GM19397 (cell line): ENCODE results near the gene PNPLA5.
"Not testable (repeated sequence)": the region's sequence is repeated elsewhere in the genome, so short reads cannot be mapped to it uniquely, and the experiment has no call there.

Source experiments
- ATAC-seq: cut with Tn5 transposase; IDR thresholded peaks from one replicate; pipeline ENCODE4 v1.9.1; 2021; ENCODE audit warnings: mild to moderate bottlenecking, moderate library complexity; ENCODE audit not compliant: unreplicated experiment

PNPLA5 gene

DNA sequence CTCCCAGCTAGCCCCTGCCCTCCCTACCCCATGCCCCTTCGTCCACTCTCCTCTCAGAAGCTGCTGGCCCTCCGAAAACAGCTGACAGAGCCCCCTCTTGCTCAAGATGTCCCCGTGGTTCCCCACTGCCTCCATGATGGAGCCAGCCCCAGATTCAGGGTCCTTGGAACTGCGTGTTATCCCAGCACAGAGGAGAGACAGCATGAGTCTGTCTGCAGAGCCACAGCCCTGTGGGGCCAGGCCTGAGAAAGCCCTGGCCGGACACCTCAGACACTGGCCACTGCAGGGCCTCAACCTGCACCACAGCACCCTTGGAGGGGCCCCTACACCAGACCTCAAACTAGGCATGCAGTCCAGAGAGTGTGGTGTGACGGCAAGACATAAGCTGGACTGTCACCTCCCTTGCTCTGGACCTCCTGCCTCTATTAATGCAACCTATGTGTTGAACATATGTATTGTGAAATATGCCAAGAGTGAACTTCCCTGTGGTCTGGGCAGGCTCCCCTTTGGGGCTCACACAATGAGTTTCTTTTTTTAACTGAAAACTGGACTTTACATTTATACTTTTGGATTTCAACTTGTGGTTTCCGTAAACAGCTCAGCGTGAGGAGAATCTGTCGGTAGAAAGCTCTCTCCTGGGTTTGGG lies 9.6 kb downstream of the PNPLA5 start:
- ATAC-seq = no peak

DNA sequence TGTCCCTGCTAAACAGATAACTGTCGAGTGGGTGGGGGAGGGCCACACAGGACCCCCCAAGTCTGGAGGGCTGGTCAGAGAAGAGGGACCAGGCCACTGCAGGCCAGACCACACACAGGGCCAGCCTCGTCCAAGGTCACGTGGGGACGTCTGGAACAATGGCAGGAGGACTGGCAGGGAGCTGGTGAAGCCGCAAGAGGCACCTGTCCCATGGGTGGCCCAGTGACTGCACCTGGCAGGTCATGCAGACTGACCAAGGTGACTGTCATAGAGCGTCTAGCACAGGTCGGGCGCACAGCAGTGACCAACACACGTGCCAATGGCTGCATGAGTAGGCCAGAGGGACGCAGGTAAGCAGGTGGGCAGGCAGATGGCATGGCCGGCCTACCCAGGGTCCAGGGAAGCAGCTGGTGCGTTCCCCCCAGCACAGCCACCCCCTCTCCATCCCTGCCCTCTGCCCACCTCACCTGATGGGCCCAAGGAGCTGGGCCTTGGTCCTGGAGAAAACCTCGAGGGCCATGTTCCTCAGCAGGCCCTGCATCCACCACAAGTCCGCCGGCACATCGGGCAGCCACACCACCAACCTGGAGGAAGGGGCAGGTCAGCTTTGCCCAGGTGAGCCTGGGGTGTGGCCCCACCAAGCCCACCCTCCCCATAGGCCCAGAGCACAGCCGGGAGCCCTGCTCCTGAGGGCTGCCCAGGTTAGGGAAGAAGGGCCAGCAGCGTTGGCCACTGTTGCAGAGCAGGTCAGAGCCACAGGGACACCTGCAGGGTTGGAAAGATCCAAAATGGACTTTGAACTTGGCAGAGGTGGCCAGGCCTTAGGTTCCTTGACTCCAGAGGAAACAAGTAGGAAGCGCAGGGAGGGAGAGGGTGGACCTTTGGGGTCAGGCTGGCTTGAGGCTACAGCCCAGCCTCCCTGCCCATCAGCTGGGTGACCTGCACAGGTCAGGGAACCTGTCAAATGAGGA lies 10.4 kb downstream of the PNPLA5 start:
- no peak for ATAC-seq

DNA sequence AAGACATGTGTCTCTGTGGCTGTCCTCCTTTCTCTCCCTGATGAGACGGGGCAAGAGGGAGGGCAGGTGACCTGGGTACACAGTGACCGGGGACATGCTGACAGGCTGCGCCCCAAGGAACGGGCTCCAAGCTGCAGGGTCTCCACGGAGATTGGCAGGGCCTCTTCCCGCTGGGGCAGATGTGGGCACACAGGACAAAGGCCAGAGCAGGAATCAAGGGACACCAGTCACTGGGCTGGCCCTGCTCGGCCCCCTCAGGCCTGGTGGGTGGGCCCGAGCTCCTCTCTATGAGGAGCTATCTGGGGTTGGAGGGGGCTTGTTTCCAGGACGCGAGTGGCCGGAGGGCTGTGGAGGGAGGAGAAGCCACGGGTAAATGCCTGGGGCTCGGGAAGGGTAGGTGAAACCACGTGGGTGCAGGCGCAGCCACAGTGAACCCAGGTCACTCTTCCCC lies 11.2 kb downstream of the PNPLA5 start:
- ATAC-seq = no peak

DNA sequence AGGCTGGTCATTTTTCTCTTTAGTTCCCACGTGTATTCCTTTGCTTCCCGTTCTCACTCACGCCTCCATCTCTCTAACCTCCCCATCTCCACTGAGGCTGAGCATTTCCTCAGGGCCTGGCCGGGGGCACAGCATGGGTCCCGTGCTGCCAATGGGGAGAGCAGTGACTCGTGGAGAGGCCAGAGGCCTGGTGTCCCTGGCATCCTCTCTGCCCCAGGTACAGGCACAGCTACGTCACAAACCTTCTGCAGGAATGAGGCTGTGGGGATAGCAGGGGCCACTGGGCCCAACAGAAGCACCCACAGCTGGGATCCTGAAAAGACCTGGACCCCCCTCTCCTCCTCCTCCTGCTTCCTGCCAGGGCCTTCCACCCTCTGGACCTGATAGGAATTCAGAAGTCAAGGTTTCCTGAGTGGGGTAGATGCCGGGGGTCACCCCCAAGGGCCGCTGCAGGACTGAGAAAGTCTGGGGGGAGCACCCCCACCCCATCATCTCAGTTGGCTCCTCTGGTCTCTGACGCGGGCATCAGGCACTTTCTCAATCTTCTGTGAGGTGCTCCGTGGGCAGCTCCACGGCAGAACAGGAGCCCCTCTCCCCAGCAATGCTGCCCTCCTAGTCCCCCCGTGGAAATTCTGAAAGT lies 11.8 kb downstream of the PNPLA5 start:
- no peak for ATAC-seq

DNA sequence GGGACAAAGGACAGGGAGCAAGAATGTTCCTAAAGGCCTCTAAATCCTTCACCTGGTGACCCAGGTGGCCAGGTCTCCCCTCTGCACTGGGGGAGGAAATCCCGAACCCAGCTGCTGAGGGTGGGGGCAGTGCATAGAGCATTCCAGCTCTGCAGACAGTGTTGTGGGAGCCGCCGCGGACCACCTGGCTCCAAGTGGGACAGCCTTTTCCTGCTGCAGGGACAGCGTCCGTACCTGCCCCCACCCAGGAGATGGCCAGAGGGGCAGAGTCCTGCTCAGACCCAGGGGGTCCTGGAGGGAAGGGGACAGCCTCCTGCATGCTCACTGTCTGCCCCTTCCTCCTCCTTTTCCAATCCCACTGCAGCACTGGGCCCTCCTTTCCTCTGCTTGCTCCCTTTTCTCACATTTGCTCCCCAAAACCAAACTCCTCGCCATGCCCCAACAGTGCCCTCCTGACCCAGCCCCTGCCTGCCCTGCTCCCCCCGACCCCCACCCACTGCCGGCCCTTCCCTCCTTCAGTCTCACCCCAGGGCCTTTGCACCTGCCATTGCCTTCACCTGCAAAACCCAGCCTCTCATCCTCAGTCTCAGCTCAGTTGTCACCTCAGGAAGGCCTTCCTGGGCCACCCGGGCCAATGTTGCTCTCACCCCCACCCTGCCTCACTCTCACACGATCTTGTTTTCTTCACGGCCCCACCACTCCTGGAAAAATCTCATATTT lies 12.8 kb downstream of the PNPLA5 start:
- no peak for ATAC-seq

DNA sequence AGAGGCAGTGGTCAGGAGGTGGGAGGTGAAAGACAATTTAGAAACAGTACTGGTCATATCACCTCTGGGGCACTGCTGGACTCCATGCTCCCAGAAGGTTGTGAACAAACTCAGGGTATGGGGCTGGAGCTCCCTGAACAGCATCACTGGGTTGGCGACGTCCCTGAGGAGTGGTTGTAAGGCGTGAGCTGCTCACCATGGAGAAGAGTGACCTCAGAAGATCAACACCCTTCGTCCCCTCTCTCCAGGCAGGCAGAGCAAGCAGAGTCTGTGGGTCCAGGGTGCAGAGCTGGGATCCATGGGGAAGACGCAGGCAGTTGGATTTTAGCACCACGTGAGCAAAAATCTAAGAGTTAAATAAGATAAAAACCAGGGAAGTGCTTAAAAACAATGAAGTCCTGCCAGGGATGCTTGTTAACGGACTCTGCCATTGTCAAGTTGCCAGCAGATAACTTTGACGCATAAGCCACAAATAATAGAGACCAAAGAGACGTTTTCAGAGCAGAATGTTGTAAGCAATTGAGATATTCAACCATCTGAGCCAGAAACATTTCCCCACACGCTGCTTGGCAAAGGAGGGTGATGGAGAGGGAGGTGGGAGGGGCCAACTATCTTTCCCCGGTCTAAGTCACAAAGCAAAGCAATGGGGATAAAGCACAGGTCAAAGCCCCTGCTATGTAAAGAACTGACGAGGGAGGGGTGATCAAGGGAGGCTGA lies 13.6 kb downstream of the PNPLA5 start:
- no peak for ATAC-seq

DNA sequence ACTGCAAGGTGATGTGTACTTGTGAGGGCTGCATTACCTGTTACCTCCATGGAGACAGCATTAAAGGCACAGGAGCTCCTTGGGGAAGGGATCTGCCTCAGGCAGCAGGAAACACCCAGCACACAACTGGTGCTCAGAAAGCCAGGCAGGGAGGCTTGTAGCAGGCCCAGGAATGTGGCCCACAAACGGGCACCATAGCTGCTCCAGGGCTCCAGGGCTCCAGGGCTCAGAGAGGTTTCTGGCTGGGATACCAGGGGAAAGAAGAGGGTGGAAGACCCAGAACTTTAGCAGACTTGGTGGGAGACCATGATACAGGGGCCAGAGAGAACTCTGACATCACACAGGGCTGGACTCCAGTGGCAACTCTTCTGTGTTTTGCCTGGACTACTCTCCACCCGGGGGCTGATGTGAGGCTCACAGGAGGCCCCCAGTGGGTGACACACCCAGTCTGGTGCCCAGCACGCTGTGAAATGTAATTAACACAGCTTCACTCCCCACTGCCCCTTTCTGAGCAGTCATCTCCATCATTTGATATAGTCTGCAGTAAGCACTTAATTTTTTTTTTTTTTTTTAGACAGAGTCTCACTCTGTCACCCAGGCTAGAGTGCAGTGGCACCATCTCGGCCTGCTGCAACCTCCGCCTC lies 14.8 kb downstream of the PNPLA5 start:
- no peak for ATAC-seq

DNA sequence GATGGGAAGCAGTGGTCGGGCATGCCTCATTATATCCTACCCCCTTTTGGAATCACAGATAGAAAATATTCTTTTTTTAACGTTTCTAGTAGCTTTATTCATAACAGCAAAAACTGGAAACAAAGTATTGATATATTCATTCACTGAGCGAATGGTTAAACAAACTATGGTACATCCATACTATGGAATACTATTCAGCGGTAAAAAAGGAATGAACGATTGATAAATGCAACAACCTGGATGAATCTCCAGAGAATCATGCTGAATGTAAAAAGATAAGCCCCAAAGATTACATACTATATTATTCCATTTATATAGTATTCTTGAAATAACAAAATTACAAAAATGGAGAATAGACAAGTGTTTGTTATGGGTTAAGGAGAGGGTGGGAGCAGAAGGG lies 22.0 kb downstream of the PNPLA5 start:
- no peak for ATAC-seq

DNA sequence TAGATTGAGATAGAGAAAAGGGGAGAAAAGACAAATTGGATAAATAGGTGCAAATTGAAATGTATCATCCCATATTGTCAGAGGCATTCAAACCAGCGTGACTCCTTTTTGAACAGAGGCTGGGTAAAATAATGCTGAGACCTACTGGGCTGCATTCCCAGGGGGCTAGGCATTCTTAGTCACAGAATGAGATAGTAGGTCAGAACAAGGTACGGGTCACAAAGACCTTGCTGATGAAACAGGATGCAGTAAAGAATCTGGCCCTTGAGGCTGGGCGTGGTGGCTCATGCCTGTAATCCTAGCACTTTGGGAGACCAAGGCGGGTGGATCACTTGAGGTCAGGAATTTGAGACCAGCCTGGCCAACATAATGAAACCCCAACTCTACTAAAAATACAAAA lies 22.8 kb downstream of the PNPLA5 start:
- not testable (repeated sequence) for ATAC-seq

DNA sequence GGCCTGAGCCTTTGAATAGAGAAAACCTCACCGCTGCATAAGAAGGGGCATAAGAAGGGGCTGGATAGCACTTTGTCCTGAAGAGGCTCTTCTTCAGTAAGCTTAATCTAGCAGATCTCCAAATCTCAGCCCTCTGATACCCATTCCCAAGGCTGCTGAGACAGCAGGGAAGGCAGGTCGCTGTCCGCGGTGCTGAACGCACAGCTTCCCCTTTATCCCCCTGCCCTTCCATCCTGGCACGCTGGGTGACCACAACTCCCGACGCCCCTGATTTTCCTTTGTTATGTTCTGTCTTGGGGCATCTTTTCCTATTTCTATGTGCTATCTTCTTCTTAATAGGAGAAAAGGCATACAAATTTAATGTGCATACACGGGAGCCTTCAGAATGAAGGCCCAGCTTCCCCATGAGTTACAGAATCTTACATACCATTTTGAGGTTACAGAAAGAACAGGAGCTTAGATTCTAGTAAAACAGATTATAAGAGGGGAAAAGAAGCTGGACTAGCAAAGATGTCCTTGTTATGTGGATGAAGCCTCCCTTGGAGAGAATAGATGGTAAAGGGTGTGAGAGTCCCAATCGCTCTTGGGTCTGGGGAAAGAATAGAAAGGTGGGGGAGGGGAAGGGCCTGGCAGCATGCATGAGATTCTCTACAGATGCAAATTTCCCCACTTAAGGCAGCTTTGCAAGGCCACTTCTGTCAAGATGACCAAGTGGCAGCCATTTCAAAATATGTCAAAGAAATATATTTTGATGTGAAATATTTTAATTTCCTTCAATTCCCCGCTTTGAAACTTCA lies 23.8 kb downstream of the PNPLA5 start:
- no peak for ATAC-seq

DNA sequence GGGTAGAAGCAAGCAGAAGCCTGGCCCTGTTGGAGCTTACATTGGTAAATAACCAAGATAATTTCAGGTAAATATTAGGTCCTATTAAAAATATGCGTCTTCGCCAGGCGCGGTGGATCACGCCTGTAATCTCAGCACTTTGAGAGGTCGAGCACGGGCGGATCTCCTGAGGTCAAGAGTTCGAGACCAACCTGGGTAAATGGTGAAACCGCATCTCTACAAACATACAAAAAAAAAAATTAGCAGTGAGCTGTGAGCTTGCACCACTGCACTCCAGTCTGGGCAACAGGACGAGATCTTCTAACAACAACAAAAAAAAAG lies 29.0 kb downstream of the PNPLA5 start:
- ATAC-seq = no peak

DNA sequence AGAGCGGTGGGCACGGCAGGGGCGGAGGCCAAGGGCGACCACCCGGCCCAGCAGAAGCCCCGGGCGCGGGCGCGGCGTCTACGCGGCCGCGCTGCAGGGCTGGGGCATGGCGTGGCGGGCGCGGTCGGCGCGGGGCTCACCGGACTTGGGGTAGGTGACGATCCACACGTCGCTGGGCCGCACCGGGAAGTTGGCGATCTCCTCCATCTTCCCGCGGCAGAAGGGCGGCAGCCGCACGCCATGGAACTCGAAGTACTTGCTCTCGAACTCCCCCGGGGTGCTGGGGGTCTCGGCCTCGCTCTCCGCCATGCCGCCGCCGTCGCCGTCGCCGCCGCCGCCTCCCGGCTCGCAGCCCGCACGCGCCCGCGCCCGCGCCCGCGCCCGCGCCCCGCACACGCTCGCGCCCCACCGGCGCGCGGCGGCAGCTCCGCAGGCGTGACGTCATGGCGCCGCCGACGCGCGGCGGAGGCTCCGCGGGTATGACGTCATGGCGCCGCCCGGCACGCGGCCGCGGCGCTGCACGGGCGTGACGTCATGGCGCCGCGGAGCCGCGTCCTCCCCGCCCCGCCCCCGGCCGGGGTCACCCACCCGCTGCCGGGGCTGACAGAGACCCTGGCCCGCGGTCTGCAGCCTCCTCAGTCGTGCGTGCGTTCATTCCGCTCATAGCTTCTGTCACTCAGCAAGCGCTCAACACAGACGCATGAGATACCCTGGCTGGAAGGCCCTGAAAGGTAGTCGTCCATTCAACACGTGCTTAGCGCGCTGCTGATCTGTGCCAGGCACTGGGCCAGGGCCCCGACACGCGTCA lies 29.5 kb downstream of the PNPLA5 start, which contains the start of gene SULT4A1:
Gene SULT4A1, minus strand, starts transcription at position 440 of the 808 bp plus-strand sequence. Its CDS starts 131 bp downstream, at position 309.
- no peak for ATAC-seq

DNA sequence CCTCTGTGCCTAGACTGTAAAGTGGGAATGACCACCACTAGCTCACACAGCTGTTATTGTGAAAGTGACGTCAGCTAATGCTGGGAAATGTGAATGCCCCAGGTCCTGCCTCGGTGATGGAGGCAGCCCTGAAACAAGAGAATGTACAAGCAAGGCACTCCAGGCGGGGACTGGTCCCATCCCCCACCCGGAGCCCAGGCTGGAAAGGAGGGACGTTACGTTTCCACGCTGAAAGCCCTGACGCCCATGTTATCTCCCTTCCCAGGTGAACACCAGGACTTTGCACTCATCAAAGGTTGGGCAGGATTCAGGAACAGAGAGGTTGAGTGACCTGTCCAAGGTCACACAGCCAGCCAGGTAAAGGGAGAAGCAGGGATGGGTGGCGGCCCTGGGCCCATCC lies 30.3 kb downstream of the PNPLA5 start:
- no peak for ATAC-seq

DNA sequence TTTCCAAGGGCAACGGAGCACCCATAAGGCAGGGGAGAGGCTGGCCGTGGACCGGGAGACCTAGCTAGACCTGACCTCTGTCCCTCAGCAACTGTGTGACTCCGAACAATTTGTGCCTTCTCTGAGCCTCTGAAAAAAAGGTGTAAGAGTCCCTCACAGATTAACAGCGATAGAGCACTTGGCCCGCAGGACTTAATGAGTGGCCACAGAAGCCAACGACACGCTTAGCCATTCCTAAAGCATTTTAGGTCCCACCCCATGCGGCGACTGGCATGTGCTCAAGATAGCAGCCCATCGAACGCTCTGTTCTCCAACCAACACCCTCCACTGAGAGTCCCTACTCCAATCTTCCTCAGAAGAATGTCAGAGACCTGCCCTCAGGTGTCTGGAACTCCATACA lies 31.0 kb downstream of the PNPLA5 start:
- no peak for ATAC-seq

DNA sequence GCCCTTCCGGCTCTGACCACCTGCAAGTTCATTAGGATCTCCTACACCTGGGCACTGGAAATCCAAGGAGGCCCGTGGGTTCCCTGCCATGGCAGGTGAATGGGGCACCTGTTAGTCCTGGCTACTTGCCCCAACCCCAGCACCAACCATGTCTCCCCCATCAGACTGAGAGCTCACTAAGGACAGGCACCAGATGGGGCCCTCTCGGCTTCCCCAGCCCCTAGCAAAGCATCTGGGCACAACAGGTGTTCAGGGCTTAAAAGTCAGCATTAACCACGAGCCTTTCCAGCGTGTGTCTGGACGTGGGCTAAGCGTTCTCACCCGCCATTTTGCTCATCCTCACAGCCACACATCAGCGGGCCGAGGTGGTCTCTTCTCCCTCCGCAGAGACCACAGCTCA lies 31.7 kb downstream of the PNPLA5 start:
- ATAC-seq = no peak

DNA sequence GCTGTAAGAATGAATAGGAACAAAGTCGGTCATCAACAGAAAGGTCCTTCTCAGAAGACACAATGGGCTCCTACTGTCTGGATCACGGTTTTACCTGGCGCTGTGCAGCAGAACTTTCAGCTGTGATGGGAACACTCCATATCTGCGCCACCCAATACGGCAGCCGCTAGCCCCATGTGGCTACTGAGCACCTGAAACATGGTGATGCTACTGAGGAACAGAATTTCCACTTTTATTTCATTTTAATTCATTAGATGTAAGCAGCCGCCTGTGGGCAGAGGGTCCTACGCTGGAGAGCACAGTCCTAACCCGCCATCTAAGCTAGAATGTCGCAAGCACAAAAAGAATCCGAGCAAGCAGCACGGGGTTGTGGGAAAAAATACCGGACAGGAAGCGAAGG lies 32.2 kb downstream of the PNPLA5 start:
- ATAC-seq = no peak

DNA sequence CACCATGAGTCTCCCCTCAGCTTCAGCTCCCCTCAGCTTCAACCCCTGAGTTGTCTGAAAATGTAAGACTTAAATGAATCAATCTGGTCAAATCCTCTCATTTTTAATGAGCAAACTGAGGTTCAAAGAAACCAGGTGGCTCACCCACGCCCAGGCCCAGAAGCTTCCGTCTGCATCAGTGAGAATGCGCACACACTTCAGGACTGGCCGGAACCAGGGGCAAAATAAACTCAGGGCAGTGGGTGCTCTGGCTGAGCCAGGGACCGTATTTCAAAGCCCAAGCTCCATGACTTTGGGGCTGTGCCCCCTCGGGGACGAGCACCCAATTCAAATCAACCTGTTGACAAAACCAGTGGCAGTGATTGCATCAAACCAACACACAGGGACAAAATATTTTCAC lies 32.6 kb downstream of the PNPLA5 start:
- no peak for ATAC-seq

DNA sequence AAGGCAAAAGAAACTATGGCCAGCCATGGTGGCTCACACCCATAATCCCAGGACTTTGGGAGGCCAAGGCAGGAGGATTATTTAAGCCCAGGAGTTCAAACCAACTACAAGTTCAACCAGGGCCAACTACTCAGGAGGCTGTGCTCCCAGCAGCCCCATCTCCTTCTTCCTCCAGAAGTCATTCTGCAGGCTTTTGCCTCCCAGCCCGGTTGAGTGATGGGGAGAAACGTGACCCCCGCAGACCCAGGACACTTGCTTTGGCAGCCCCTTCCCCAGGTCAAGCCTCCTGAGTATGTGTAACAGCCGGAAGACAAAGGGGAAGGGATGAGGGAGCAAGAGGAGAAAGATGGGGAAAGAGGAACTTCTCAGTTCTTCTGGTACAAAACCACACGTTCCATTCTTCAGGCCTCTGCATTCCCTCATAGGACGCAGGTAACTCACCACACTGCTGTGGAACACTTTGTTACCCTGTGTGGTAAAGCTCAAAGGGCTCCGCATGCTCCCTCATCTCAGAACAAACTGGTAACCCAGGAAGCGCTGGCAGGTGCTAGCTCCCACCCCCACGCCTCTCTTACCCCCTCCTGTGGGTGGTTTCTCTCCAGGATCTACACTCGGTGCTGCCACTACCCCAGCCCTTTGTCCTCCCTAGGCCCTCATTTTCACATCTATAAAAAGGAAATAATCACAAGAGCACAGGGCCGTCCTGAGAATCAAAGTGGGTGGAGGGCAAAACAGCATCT lies 33.5 kb downstream of the PNPLA5 start:
- no peak for ATAC-seq
